PC-9 (cell line): ENCODE results near the gene CHEK2. TPM values are rescaled to one million over a fixed set of nuclear protein-coding genes. Genes with fewer than 3 reads are reported as not detected.

Source experiments
- BruUV-seq: library from RNA; stranded (reverse); fragments of 400-500 nt; replicated peaks from 2 replicates; lab custom pipeline; 2021; lab: Mats Ljungman, UMichigan
- CTCF ChIA-PET: fragments of 300-600 bp; sonication (Branson Sonifier 250); formaldehyde crosslinking; loops from one replicate; lab custom pipeline; 2022; ENCODE audit warnings: antibody characterized with exemption; lab: Charles Lee
- POLR2A ChIA-PET: fragments of 300-600 bp; sonication (Branson Sonifier 250); formaldehyde crosslinking; loops from one replicate; lab custom pipeline; 2022; ENCODE audit warnings: antibody characterized with exemption; ENCODE audit not compliant: unreplicated experiment; lab: Charles Lee
- DNase-seq, 2 experiments: peaks; one replicate each; pipeline versions ENCODE4 v3.0.0 to v3.0.0-alpha.2; 2015 to 2022; ENCODE audit warnings: mixed read lengths in 1 of 2
- H2AFZ ChIP-seq: fragments of 200-600 bp; sonication (generic); 2 replicates; pipeline ENCODE4 v1.8.1; 2017; ENCODE audit warnings: antibody characterized with exemption
- H3F3A ChIP-seq: fragments of 200-600 bp; sonication (generic); 2 replicates; pipeline ENCODE4 v1.8.1; 2017; ENCODE audit warnings: antibody characterized with exemption, mild to moderate bottlenecking, low read depth; ENCODE audit not compliant: insufficient read depth
- H3K27ac ChIP-seq: fragments of 200-600 bp; sonication (generic); 2 replicates; pipeline ENCODE4 v1.6.1; 2016; ENCODE audit warnings: mixed run types
- H3K27me3 ChIP-seq: fragments of 200-600 bp; sonication (generic); 2 replicates; pipeline ENCODE4 v1.6.1; 2016; ENCODE audit warnings: low read depth, mixed run types; ENCODE audit not compliant: insufficient read depth
- H3K36me3 ChIP-seq: fragments of 200-600 bp; sonication (generic); 2 replicates; pipeline ENCODE4 v1.6.1; 2016; ENCODE audit warnings: low read depth, mixed run types
- H3K4me1 ChIP-seq: fragments of 200-600 bp; sonication (generic); replicated peaks from 2 replicates; pipeline ENCODE4 v1.6.1; 2016; ENCODE audit warnings: mixed run types; ENCODE audit not compliant: insufficient read depth
- H3K4me2 ChIP-seq: fragments of 200-600 bp; sonication (generic); 2 replicates; pipeline ENCODE4 v1.6.1; 2017; ENCODE audit warnings: mixed run types
- H3K4me3 ChIP-seq: fragments of 200-600 bp; sonication (generic); 2 replicates; pipeline ENCODE4 v1.6.1; 2016; ENCODE audit warnings: mixed run types
- H3K79me2 ChIP-seq: fragments of 200-600 bp; sonication (generic); 2 replicates; pipeline ENCODE4 v1.6.1; 2017; ENCODE audit warnings: low read depth, mixed run types
- H3K9me2 ChIP-seq: fragments of 200-600 bp; sonication (generic); 2 replicates; pipeline ENCODE4 v1.8.1; 2017; ENCODE audit warnings: mild to moderate bottlenecking; ENCODE audit not compliant: insufficient read depth
- H3K9me3 ChIP-seq: fragments of 200-600 bp; sonication (generic); 2 replicates; pipeline ENCODE4 v1.8.1; 2016; ENCODE audit warnings: low read depth; ENCODE audit not compliant: insufficient read depth
- H4K20me1 ChIP-seq: fragments of 200-600 bp; sonication (generic); 2 replicates; pipeline ENCODE4 v1.8.1; 2017; ENCODE audit not compliant: insufficient read depth
- EZH2 ChIP-seq: fragments of 200-600 bp; sonication (generic); IDR thresholded peaks from 2 replicates; pipeline ENCODE4 v1.8.0; 2017; ENCODE audit warnings: antibody characterized with exemption, low read depth
- intact Hi-C: fragments of 100-400 bp; cut with micrococcal nuclease; formaldehyde crosslinking; loops from one replicate; pipeline ENCODE4 v1.10.0; 2022; ENCODE audit not compliant: unreplicated experiment
- total RNA-seq: library from RNA; stranded (reverse); gene quantifications from 2 replicates; pipeline ENCODE4 v1.2.3, GENCODE V29; 2021
- TF ChIP-seq, protein P1 (sequence below): fragments of 200-600 bp; sonication (generic); conservative IDR thresholded peaks from 2 replicates; pipeline ENCODE4 v1.6.1; 2017; ENCODE audit warnings: mixed run types, antibody characterized with exemption, mild to moderate bottlenecking, moderate library complexity

CHEK2 gene
- total RNA-seq, 1 experiment from 2014 or later, result 32.8 TPM

DNA sequence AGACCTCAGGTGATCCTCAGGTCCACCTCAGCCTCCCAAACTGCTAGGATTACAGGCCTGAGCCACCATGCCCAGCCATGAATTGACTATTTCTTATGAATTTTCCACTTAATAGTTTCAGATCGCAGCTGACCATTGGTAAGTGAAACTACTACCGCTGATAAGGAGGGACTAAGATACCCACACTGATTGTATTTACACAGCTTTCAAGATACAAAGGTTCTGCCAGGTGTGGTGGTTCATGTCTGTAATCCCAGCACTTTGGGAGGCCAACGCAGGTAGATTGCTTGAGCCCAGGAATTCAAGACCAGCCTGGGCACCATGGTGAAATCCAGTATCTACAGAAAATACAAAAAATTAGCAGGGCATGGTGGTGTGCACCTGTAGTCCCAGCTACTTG, 3.9 kb downstream of the CHEK2 start:
- ChIA-PET CTCF (no interaction called here), POLR2A (no interaction called here)
- Histone ChIP-seq H3K9me2 (no peaks in the 10 kb centered on the region), H3K4me3 (no peak overlapping the region), H3K27me3 (no peaks in the 10 kb centered on the region), H3K79me2 (peaks cover 49% of the 10 kb centered on the region), H3K9me3 (no peaks in the 10 kb centered on the region), H2AFZ (no peak overlapping the region), H3K27ac (no peak overlapping the region), H3K36me3 (0 out of 2 replicates have a peak, but pooled peaks cover 5% of the 10 kb centered on the region), H3K4me1 (peaks cover 6% of the 10 kb centered on the region; the same call in 1 of the 2 replicates), H4K20me1 (no peaks in the 10 kb centered on the region), H3F3A (no peaks in the 10 kb centered on the region), H3K4me2 (no peak overlapping the region)
- DNase-seq, result no peak
- intact Hi-C loops, result no loop called here
- no TSS peak for BruUV-seq
- no peak for TF ChIP-seq EZH2
- TF ChIP-seq, protein P1, sequence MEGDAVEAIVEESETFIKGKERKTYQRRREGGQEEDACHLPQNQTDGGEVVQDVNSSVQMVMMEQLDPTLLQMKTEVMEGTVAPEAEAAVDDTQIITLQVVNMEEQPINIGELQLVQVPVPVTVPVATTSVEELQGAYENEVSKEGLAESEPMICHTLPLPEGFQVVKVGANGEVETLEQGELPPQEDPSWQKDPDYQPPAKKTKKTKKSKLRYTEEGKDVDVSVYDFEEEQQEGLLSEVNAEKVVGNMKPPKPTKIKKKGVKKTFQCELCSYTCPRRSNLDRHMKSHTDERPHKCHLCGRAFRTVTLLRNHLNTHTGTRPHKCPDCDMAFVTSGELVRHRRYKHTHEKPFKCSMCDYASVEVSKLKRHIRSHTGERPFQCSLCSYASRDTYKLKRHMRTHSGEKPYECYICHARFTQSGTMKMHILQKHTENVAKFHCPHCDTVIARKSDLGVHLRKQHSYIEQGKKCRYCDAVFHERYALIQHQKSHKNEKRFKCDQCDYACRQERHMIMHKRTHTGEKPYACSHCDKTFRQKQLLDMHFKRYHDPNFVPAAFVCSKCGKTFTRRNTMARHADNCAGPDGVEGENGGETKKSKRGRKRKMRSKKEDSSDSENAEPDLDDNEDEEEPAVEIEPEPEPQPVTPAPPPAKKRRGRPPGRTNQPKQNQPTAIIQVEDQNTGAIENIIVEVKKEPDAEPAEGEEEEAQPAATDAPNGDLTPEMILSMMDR, result no peak

DNA sequence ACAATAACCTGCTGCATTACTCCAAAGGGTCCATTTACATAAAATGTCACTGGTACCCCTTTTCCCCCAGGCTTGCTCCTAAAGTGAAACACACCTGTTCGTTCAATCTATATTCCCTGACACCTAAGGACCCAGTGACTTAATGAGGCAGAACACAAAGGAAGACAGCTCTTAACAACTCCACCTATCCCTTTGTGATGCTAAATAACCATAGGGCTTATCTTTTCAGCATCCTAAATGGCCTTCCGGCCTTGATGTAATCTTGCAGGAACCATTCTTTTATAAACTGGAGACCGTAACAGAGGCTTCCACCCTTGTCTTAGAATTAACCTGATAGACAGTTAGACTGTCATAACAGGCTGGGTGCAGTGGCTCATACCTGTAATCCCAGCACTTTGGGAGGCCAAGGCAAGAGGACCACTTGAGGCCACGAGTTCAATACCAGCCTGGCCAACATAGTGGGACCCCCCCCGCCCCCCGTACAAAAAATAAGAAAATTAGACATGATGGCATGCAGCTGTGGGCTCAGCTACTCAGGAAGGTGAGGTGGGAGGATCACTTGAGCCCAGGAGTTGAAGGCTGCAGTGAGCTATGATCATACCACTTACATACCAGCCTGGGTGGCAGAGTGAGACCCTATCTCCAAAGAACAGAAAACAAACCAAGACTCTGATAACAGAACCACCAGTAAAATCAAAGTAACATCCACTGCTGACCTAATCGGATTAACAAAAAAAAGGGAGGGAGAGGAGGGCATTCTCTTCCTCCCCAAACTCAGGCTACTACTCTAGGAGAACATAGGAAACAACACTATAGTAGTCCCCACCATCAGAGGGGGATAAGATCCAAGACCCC, 5.1 kb downstream of the CHEK2 start:
- no TSS peak for BruUV-seq
- CTCF ChIA-PET, result no interaction called here

DNA sequence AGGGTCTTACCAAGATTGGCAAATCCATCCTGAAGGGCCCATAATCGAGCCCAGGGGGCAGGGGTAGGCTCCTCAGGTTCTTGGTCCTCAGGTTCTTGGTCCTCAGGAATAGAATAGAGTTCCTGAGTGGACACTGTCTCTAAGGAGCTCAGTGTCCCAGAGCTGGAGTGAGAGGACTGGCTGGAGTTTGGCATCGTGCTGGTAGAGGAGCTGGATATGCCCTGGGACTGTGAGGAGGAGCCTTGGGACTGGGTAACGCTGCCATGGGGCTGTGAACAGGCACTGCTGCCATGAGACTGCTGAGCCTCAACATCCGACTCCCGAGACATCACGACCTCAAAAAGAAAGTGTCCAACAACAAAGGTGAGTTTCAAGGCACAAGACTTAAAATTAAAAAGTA, 7.2 kb downstream of the CHEK2 start:
- Histone ChIP-seq H3K4me1 (no peaks in the 10 kb centered on the region), H4K20me1 (no peaks in the 10 kb centered on the region), H2AFZ (no peak overlapping the region), H3K79me2 (peaks cover 28% of the 10 kb centered on the region; the same call in 1 of the 2 replicates), H3K4me2 (no peak overlapping the region), H3K4me3 (no peak overlapping the region), H3K9me2 (no peaks in the 10 kb centered on the region), H3K27me3 (no peaks in the 10 kb centered on the region), H3K9me3 (no peaks in the 10 kb centered on the region), H3K27ac (no peak overlapping the region), H3K36me3 (0 out of 2 replicates have a peak, but pooled peaks cover 5% of the 10 kb centered on the region), H3F3A (0 out of 2 replicates have a peak, but pooled peaks cover 3% of the 10 kb centered on the region)
- POLR2A ChIA-PET, result no interaction called here
- intact Hi-C loops, result no loop called here
- no peak for DNase-seq
- CTCF ChIA-PET, result no interaction called here
- no TSS peak for BruUV-seq
- no peak for TF ChIP-seq EZH2
- TF ChIP-seq, protein P1, result no peak

More for the DNA sequence above, 5.1 kb downstream of the CHEK2 start:
- H3K36me3 ChIP-seq, result 0 out of 2 replicates have a peak, but pooled peaks cover 5% of the 10 kb centered on the region
- H2AFZ ChIP-seq, result no peak overlapping the region
- POLR2A ChIA-PET, result no interaction called here
- no peaks in the 10 kb centered on the region for H4K20me1 ChIP-seq
- H3K9me3 ChIP-seq, result no peaks in the 10 kb centered on the region
- no peak for DNase-seq
- H3K9me2 ChIP-seq, result no peaks in the 10 kb centered on the region
- no peak overlapping the region for H3K4me2 ChIP-seq
- no peaks in the 10 kb centered on the region for H3K27me3 ChIP-seq
- intact Hi-C loops, result no loop called here
- H3F3A ChIP-seq, result no peaks in the 10 kb centered on the region
- H3K79me2 ChIP-seq, result peaks cover 48% of the 10 kb centered on the region
- H3K27ac ChIP-seq, result no peak overlapping the region
- no peak for TF ChIP-seq EZH2
- TF ChIP-seq, protein P1, result no peak
- H3K4me3 ChIP-seq, result no peak overlapping the region
- peaks cover 5% of the 10 kb centered on the region; the same call in 1 of the 2 replicates for H3K4me1 ChIP-seq
